ENCODE measurements around the gene DAGLA. TPM values are rescaled to one million over a fixed set of nuclear protein-coding genes. Genes with fewer than 3 reads are reported as not detected.
A peak's percentile ranks its signal among the peaks of the same experiment; 100 is the strongest.

The DAGLA gene, protein sequence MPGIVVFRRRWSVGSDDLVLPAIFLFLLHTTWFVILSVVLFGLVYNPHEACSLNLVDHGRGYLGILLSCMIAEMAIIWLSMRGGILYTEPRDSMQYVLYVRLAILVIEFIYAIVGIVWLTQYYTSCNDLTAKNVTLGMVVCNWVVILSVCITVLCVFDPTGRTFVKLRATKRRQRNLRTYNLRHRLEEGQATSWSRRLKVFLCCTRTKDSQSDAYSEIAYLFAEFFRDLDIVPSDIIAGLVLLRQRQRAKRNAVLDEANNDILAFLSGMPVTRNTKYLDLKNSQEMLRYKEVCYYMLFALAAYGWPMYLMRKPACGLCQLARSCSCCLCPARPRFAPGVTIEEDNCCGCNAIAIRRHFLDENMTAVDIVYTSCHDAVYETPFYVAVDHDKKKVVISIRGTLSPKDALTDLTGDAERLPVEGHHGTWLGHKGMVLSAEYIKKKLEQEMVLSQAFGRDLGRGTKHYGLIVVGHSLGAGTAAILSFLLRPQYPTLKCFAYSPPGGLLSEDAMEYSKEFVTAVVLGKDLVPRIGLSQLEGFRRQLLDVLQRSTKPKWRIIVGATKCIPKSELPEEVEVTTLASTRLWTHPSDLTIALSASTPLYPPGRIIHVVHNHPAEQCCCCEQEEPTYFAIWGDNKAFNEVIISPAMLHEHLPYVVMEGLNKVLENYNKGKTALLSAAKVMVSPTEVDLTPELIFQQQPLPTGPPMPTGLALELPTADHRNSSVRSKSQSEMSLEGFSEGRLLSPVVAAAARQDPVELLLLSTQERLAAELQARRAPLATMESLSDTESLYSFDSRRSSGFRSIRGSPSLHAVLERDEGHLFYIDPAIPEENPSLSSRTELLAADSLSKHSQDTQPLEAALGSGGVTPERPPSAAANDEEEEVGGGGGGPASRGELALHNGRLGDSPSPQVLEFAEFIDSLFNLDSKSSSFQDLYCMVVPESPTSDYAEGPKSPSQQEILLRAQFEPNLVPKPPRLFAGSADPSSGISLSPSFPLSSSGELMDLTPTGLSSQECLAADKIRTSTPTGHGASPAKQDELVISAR
- 1 to 10 TPM; 1.5 to 4.9 (median 3.8) TPM for total RNA-seq

DNA sequence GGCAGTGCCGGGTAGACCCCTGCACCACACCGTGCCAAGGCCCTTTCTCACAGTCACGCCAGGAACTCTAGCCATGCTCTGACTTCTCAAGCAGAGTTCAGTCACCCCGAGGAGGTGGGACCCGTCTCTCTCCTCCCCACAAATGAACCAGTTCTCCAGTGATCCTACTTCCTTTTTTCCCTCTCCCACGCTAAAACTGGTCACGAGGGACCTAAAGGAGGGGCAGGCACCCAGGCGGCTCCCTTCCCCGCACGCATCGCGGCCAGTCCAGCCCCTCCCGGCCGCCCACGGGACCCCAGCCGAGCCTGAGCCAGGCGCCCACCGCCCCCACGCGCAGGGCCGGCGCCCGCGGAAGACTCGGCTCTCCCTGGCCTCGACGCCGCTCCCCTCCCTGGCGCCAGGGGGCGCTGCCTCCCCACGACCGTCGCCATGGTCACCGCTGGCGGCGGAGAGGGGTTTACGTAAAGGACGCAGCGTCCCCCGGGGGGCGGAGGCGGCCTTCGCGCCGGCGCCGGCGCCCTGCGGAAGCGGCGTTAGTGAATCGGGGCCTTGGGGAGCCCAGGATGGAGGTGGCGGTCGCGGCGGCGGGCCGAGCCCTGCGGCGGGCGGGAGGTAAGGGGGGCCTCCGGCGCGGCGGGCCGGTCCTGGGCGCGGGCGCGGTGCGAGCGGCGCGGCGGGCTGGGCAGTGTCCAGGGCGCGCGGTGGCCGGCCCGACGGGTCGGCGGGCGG lies at the start of gene DAGLA:
TSS of gene DAGLA (plus strand) at position 499 of the 729 bp plus-strand sequence. CDS start 39,765 bp downstream, outside the sequence.
- Histone ChIP-seq H3K27ac (replicated peaks in 1 of 4) (peak within 1 kb of the TSS in 3 of 4 donors; percentile 30 to 51 (median 49)), H3K27me3 (peaks cover 0 to 46% (median 0%) of the 10 kb centered on the region in 4 donors), H3K4me1 (peaks cover 33 to 53% (median 52%) of the 10 kb centered on the region in 4 donors), H3K9me3 (no peaks in the 10 kb centered on the region), H3K4me3 (peak within 1 kb of the TSS; percentile 55 to 79 (median 60)), H3K36me3 (no peaks in the 10 kb centered on the region)
- TF ChIP-seq, protein P1, sequence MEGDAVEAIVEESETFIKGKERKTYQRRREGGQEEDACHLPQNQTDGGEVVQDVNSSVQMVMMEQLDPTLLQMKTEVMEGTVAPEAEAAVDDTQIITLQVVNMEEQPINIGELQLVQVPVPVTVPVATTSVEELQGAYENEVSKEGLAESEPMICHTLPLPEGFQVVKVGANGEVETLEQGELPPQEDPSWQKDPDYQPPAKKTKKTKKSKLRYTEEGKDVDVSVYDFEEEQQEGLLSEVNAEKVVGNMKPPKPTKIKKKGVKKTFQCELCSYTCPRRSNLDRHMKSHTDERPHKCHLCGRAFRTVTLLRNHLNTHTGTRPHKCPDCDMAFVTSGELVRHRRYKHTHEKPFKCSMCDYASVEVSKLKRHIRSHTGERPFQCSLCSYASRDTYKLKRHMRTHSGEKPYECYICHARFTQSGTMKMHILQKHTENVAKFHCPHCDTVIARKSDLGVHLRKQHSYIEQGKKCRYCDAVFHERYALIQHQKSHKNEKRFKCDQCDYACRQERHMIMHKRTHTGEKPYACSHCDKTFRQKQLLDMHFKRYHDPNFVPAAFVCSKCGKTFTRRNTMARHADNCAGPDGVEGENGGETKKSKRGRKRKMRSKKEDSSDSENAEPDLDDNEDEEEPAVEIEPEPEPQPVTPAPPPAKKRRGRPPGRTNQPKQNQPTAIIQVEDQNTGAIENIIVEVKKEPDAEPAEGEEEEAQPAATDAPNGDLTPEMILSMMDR (IDR thresholded peaks at IDR 0.05): peak; percentile 94 to 98 (median 95)
- TF ChIP-seq EP300 (IDR thresholded peaks at IDR 0.05) (no peak), POLR2AphosphoS5 (IDR thresholded peaks at IDR 0.05) (peak in 1 of 2 donors; percentile 37)
- intact Hi-C loops (cut with DNase I): loop anchor here (1.0 kb wide), 1 partner anchor 53 kb away; no protein-coding TSS in a partner anchor
- 2% methylated on average over 66 of the region's 84 CpGs for WGBS
- no peak for DNase-seq (ENCODE audit: extremely low spot score)

DNA sequence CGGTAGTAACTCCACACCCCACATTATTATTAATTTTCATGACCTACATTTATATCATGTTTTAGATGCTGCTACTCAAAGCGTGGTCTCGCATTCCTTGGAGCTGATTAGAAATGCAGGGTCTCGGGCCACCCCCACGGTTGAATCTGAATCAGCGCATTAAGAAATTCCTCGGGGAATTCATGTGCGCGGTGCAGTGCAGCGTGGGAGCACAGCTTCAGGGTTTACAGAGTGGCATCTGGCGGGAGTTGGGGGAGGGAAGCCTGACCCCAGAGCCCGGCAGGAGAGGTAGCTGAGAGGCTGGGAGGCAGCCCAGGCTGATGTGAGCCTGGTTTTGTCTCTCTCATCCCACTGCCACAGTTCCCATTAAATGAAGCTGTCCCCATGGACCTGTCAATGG lies 48.1 kb upstream of the DAGLA start:
- H3K9me3 ChIP-seq: no peaks in the 10 kb centered on the region
- TF ChIP-seq POLR2AphosphoS5 (IDR thresholded peaks at IDR 0.05) (no peak), POLR2A (IDR thresholded peaks at IDR 0.05; ENCODE audit: low read depth) (no peak)
- no peaks in the 10 kb centered on the region for H3K36me3 ChIP-seq
- peaks cover 0 to 11% (median 4%) of the 10 kb centered on the region in 4 donors for H3K4me1 ChIP-seq
- H3K4me3 ChIP-seq: no peak overlapping the region
- no peak for DNase-seq (ENCODE audit: extremely low spot score)
- 74% methylated on average over 11 of the region's 12 CpGs for WGBS
- no peaks in the 10 kb centered on the region for H3K27me3 ChIP-seq
- H3K27ac ChIP-seq (replicated peaks in 1 of 4): no peak overlapping the region
- intact Hi-C loops (cut with DNase I): loop anchor here (10.0 kb wide), 1 partner anchor 187 kb away; no protein-coding TSS in a partner anchor

DNA sequence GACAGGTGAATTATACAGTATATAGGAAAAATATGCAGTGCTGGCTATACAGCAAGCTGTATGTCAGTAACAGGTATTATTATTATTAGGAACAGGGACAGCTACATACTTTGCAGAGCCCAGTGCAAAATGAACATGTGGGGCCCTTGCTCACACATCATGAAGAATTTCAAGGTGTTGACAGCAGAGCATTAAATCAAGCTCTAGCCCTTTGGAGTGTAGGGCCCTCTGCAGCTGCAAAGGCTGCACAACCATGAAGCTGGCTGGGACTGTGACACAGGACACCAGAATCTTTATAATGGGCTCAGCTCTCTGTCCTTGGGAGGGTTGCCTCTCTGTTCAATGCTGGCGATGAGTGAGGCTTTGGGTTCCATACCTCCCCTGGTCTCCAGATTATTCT lies 44.9 kb upstream of the DAGLA start:
- Histone ChIP-seq H3K4me1 (peaks cover 0 to 7% (median 5%) of the 10 kb centered on the region in 4 donors), H3K27ac (replicated peaks in 1 of 4) (no peak overlapping the region), H3K36me3 (no peaks in the 10 kb centered on the region), H3K27me3 (peaks cover 0 to 5% (median 0%) of the 10 kb centered on the region in 4 donors), H3K4me3 (no peak overlapping the region), H3K9me3 (no peaks in the 10 kb centered on the region)
- 100% methylated on average over 1 of the region's 1 CpG for WGBS
- no peak for TF ChIP-seq POLR2A (IDR thresholded peaks at IDR 0.05; ENCODE audit: low read depth)
- TF ChIP-seq, protein P1 (IDR thresholded peaks at IDR 0.05): no peak
- no peak for TF ChIP-seq EP300 (IDR thresholded peaks at IDR 0.05)
- no peak for TF ChIP-seq POLR2AphosphoS5 (IDR thresholded peaks at IDR 0.05)
- DNase-seq (ENCODE audit: extremely low spot score): no peak
- intact Hi-C loops (cut with DNase I): loop anchor here (10.0 kb wide), 1 partner anchor 191 kb away; no protein-coding TSS in a partner anchor

DNA sequence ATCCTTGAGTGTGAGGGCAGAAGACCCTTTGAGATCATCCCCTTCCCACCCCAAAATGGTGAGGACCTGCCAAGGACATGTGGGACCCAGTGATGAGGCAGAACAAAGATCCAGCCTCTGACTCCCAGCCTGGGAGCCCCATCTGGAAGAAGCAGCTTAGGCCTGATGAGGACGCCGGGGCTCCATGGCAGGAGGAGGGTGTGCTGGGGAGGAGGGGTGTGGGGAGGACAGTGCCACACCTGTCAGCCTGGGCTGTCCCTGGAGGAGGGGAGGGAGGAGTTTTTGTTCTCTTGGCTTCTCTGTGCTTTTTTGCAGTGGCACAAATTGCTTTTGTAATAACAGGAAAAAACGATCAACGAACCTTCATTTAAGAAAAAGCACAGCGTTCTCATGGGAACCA lies 44.4 kb upstream of the DAGLA start:
- Histone ChIP-seq H3K9me3 (no peaks in the 10 kb centered on the region), H3K36me3 (no peaks in the 10 kb centered on the region), H3K27ac (replicated peaks in 1 of 4) (no peak overlapping the region), H3K27me3 (peaks cover 0 to 5% (median 0%) of the 10 kb centered on the region in 4 donors), H3K4me3 (no peak overlapping the region), H3K4me1 (peaks cover 0 to 7% (median 5%) of the 10 kb centered on the region in 4 donors)
- intact Hi-C loops (cut with DNase I): loop anchor here (10.0 kb wide), 1 partner anchor 191 kb away; no protein-coding TSS in a partner anchor
- DNase-seq (ENCODE audit: extremely low spot score): no peak
- no peak for TF ChIP-seq EP300 (IDR thresholded peaks at IDR 0.05)
- TF ChIP-seq POLR2A (IDR thresholded peaks at IDR 0.05; ENCODE audit: low read depth): no peak
- TF ChIP-seq, protein P1 (IDR thresholded peaks at IDR 0.05): no peak
- TF ChIP-seq POLR2AphosphoS5 (IDR thresholded peaks at IDR 0.05): no peak
- WGBS: 93% methylated on average over 5 of the region's 5 CpGs
